ENCODE data around the gene TXLNA. TPM values are rescaled to one million over a fixed set of nuclear protein-coding genes. Genes with fewer than 3 reads are reported as not detected.

The TXLNA gene
- total RNA-seq, 4 donors from 2014 or later = 50.0 to 72.0 (median 56.3) TPM

DNA sequence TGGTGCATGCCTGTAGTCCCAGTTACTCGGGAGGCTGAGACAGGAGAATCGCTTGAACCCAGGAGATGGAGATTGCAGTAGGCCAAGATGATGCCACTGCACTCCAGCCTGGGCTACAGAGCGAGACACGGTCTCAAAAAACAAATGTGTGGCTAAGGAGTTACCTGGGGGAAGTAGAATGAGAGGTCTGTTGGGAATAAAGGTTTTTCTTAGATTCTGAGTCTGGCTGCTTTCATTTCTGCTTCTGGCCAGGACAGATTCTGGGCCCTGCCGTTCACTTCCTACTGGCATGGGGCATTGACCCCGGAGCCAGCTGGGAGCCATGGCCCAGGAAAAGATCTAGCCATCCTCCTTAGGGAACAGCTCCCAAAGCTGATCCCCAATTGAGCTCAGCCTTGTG, 29.0 kb downstream of the TXLNA start:
- WGBS = 90% methylated on average over 6 of the region's 6 CpGs
- no peak overlapping the region for H3K27ac ChIP-seq
- H3K36me3 ChIP-seq = peaks cover 6% of the 10 kb centered on the region
- no peak for DNase-seq (ENCODE audit: low spot score in 2 of 2)
- no peak overlapping the region for H3K4me3 ChIP-seq
- no peaks in the 10 kb centered on the region for H3K27me3 ChIP-seq
- TF ChIP-seq POLR2AphosphoS5 (IDR thresholded peaks at IDR 0.05) (no peak), POLR2A (IDR thresholded peaks at IDR 0.05) (no peak), EP300 (IDR thresholded peaks at IDR 0.05) (no peak)
- TF ChIP-seq, protein P1, sequence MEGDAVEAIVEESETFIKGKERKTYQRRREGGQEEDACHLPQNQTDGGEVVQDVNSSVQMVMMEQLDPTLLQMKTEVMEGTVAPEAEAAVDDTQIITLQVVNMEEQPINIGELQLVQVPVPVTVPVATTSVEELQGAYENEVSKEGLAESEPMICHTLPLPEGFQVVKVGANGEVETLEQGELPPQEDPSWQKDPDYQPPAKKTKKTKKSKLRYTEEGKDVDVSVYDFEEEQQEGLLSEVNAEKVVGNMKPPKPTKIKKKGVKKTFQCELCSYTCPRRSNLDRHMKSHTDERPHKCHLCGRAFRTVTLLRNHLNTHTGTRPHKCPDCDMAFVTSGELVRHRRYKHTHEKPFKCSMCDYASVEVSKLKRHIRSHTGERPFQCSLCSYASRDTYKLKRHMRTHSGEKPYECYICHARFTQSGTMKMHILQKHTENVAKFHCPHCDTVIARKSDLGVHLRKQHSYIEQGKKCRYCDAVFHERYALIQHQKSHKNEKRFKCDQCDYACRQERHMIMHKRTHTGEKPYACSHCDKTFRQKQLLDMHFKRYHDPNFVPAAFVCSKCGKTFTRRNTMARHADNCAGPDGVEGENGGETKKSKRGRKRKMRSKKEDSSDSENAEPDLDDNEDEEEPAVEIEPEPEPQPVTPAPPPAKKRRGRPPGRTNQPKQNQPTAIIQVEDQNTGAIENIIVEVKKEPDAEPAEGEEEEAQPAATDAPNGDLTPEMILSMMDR (IDR thresholded peaks at IDR 0.05) = no peak
- H3K9me3 ChIP-seq = no peaks in the 10 kb centered on the region
- H3K4me1 ChIP-seq = peaks cover 23% of the 10 kb centered on the region

DNA sequence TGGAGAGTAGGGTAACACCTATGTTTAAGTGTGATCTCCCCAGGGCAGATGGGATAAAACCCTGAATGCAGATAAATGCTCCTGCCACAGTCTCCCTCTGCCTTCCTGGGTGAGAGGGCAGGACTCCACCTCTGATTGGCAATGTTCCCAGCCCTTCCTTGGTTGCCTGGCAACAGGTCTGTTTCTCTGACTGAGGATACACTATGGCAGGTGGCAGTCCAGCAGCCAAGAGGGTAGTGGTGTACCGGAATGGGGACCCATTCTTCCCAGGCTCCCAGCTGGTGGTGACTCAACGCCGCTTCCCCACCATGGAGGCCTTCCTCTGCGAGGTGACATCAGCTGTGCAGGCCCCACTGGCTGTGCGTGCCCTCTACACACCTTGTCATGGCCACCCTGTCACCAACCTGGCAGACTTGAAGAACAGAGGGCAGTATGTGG, 29.4 kb downstream of the TXLNA start, which contains the start of gene DCDC2B:
TSS of gene DCDC2B (plus strand) at position 199 of the 438 bp plus-strand sequence. CDS start at position 204, 5 bp downstream.
- no peak within 1 kb of the TSS for H3K4me3 ChIP-seq
- H3K4me1 ChIP-seq = peaks cover 23% of the 10 kb centered on the region
- no peak for TF ChIP-seq POLR2A (IDR thresholded peaks at IDR 0.05)
- TF ChIP-seq POLR2AphosphoS5 (IDR thresholded peaks at IDR 0.05) = no peak
- TF ChIP-seq, protein P1 (IDR thresholded peaks at IDR 0.05) = no peak
- TF ChIP-seq EP300 (IDR thresholded peaks at IDR 0.05) = no peak
- no peaks in the 10 kb centered on the region for H3K9me3 ChIP-seq
- peak in 1 of 2 donors; percentile 71 for DNase-seq (ENCODE audit: low spot score in 2 of 2)
- no peaks in the 10 kb centered on the region for H3K27me3 ChIP-seq
- no peak within 1 kb of the TSS for H3K27ac ChIP-seq
- peaks cover 6% of the 10 kb centered on the region for H3K36me3 ChIP-seq
- WGBS = no CpG with 5 or more reads among the region's 5 CpGs

DNA sequence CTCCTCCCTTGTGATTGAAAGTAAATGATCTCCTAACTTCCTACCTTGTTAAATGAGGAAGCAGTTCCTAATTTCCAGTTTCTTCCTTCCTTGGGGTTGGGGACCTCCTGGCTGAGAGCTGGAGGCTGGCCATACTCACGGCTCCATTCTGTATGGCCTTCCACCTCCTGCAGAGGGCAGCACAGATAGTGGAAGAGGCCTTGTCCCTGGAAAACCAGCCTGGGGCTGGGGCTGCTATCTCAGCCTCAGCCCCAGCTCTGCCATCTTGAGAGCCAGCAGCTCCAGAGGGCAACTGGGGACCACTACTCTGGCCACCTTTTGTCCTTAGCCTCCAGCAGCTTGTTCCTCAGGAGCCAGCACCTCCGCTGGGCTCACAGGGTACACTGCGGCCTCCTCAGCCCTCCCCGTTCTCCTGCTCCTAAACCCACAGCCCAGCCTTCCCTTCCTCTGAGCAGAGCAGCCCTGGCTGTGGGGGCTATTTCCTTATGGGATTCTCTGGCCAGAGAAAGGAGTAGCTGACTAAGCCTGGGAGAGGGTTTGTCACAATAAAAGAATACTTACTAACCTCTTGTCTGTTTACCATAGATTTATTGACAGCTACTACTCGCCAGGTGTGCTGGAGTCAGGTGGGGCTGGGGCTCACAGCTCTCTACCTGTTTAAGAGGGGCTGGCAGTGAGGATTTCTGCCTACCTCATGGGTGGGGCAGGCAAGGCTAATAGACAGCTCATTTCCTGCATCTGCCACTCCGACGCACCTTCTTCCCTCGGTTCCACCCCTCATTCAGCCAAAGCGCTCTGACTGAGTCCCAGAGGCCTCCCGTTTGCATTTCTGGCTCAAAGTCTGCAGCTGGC, 36.4 kb downstream of the TXLNA start:
- H3K9me3 ChIP-seq = no peaks in the 10 kb centered on the region
- no peak overlapping the region for H3K27ac ChIP-seq
- WGBS = 71% methylated on average over 10 of the region's 10 CpGs
- H3K4me3 ChIP-seq = no peak overlapping the region
- peaks cover 40% of the 10 kb centered on the region for H3K36me3 ChIP-seq
- peaks cover 15% of the 10 kb centered on the region for H3K4me1 ChIP-seq
- DNase-seq (ENCODE audit: low spot score in 2 of 2) = no peak
- H3K27me3 ChIP-seq = no peaks in the 10 kb centered on the region
- TF ChIP-seq EP300 (IDR thresholded peaks at IDR 0.05) = no peak
- TF ChIP-seq, protein P1 (IDR thresholded peaks at IDR 0.05) = peak; percentile 37 to 73

DNA sequence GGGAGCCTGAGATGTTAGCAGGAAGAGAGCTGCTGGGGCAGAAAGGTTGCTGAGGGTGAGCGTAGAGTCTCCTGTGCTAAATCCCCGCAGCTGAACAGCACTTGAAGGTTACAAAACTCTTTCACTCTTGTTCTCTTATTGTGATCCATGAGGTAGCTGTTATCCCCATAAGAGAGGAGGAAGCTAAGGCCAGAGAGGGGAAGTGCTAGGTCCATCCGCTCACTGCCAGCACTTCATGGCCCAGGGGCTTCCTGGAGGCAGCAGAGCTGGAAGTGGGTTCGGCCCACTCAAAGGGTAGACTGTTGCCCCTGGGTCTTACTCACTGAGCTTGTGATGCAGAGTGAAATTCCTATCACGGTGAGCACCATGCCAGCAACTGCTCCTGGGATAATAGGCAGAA, 37.1 kb downstream of the TXLNA start:
- WGBS = 91% methylated on average over 5 of the region's 5 CpGs
- Histone ChIP-seq H3K27ac (no peak overlapping the region), H3K27me3 (no peaks in the 10 kb centered on the region), H3K4me1 (peaks cover 22% of the 10 kb centered on the region), H3K9me3 (no peaks in the 10 kb centered on the region), H3K36me3 (peaks cover 40% of the 10 kb centered on the region), H3K4me3 (no peak overlapping the region)
- no peak for TF ChIP-seq POLR2A (IDR thresholded peaks at IDR 0.05)
- no peak for DNase-seq (ENCODE audit: low spot score in 2 of 2)

DNA sequence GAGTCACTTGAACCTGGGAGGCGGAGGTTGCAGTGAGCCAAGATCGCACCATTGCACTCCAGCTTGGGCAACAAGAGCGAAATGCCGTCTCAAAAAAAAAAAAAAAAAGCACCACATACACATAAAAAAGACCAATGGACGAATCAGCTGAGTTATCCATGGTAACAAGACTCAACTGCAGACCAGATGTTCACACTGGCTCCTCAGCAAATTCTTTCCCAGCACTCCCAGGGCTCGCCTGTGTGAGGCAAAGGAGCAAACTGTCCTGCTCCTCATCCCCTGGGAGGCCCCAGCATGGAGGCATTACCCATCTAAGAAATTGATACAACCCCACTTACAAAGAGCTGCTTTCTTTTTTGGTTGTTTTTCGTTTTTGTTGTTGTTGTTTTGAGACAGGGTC, 39.5 kb downstream of the TXLNA start:
- Histone ChIP-seq H3K4me3 (no peak overlapping the region), H3K9me3 (no peaks in the 10 kb centered on the region), H3K27me3 (no peaks in the 10 kb centered on the region), H3K36me3 (peaks cover 39% of the 10 kb centered on the region), H3K27ac (no peak overlapping the region), H3K4me1 (peaks cover 37% of the 10 kb centered on the region)
- no peak for DNase-seq (ENCODE audit: low spot score in 2 of 2)
- WGBS = 74% methylated on average over 7 of the region's 7 CpGs
- TF ChIP-seq EP300 (IDR thresholded peaks at IDR 0.05) = no peak
- no peak for TF ChIP-seq POLR2AphosphoS5 (IDR thresholded peaks at IDR 0.05)
- no peak for TF ChIP-seq POLR2A (IDR thresholded peaks at IDR 0.05)
- TF ChIP-seq, protein P1 (IDR thresholded peaks at IDR 0.05) = no peak
